NB4 (cell line): Measurements from ENCODE around the gene YAE1.
"Not testable (repeated sequence)": the region's sequence is repeated elsewhere in the genome, so short reads cannot be mapped to it uniquely, and the experiment has no call there.

Experiments used
- DNase-seq: peaks from one replicate; pipeline ENCODE4 v3.0.0; 2010; ENCODE audit warnings: low read depth
- H3K4me3 ChIP-seq: one replicate; pipeline ENCODE4 v1.5.1; 2011; ENCODE audit warnings: mild to moderate bottlenecking, low read depth, low read length, moderate library complexity
- MYC ChIP-seq: IDR thresholded peaks from 2 replicates; pipeline ENCODE4 v1.6.1; 2011; ENCODE audit warnings: low read depth, low read length
- POLR2A ChIP-seq: IDR thresholded peaks from 2 replicates; pipeline ENCODE4 v1.6.1; 2011; ENCODE audit warnings: mild to moderate bottlenecking; ENCODE audit not compliant: insufficient read length; ENCODE audit errors: extremely low read depth
- TF ChIP-seq, protein P1 (sequence below): IDR thresholded peaks from one replicate; pipeline ENCODE4 v1.5.1; 2012; ENCODE audit warnings: low read depth, low read length
- TF ChIP-seq, protein P2 (sequence below): IDR thresholded peaks from 2 replicates; pipeline ENCODE4 v1.6.1; 2011; ENCODE audit warnings: low read depth, low read length

The YAE1 gene

DNA sequence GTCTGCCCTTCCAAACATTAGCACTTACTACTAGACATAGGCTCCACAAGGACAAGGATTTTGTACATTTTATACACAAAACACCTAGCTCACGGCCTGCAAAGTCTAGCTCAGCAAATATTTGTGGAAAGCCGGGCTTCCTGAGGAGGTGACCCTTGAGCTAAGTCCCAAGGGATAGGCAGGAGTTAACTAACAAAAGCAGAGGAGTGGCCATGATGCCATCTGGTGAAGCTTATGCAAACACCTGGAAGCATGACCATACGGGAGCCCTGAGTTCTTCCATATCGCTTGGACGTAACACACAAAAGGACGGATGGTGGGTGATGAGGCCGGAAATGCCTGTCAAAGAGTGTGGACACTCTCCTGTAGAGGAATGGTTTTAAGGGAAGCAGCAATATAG, 25.9 kb upstream of the YAE1 start:
- no peak overlapping the region for H3K4me3 ChIP-seq
- DNase-seq: no peak
- TF ChIP-seq, protein P1, sequence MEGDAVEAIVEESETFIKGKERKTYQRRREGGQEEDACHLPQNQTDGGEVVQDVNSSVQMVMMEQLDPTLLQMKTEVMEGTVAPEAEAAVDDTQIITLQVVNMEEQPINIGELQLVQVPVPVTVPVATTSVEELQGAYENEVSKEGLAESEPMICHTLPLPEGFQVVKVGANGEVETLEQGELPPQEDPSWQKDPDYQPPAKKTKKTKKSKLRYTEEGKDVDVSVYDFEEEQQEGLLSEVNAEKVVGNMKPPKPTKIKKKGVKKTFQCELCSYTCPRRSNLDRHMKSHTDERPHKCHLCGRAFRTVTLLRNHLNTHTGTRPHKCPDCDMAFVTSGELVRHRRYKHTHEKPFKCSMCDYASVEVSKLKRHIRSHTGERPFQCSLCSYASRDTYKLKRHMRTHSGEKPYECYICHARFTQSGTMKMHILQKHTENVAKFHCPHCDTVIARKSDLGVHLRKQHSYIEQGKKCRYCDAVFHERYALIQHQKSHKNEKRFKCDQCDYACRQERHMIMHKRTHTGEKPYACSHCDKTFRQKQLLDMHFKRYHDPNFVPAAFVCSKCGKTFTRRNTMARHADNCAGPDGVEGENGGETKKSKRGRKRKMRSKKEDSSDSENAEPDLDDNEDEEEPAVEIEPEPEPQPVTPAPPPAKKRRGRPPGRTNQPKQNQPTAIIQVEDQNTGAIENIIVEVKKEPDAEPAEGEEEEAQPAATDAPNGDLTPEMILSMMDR: no peak
- TF ChIP-seq POLR2A: no peak

DNA sequence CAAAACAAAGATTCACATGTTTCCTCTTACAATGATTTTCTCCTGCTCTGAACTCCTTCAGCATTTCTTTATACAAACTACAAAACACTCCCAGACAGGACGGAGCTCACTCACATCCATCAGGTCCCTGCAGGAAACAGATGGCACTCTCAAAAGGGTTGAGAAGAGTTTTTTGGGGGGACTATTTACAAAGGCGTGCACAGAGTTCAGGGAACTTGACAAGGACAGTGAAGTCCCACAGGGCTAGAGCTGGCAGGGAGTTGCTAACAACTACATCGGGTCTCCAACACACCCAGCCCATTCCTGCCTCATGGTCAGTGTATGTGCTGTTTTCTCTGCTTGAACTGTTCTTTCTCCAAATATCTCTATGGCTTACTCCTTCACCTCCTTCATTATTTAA, 24.7 kb upstream of the YAE1 start:
- no peak for DNase-seq
- no peak for TF ChIP-seq MYC
- TF ChIP-seq POLR2A: no peak
- TF ChIP-seq, protein P2, sequence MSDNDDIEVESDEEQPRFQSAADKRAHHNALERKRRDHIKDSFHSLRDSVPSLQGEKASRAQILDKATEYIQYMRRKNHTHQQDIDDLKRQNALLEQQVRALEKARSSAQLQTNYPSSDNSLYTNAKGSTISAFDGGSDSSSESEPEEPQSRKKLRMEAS: no peak
- TF ChIP-seq, protein P1: no peak
- no peak overlapping the region for H3K4me3 ChIP-seq

DNA sequence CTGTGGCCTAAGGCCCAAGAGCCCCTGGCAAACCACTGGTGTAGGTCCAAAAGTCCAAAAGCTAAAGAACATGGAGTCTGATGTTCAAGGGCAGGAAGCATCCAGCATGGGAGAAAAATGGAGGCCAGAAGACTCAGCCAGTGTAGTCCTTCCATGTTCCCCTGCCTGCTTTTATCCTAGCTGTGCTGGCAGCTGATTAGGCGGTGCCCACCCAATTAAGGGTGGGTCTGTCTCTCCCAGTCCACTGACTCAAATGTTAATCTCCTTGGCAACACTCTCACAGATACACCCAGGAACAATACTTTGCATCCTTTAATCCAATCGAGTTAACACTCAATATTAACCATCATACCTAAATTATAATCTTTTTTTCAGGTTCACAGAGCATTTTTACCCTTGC, 21.4 kb upstream of the YAE1 start:
- not testable (repeated sequence) for DNase-seq, H3K4me3 ChIP-seq

DNA sequence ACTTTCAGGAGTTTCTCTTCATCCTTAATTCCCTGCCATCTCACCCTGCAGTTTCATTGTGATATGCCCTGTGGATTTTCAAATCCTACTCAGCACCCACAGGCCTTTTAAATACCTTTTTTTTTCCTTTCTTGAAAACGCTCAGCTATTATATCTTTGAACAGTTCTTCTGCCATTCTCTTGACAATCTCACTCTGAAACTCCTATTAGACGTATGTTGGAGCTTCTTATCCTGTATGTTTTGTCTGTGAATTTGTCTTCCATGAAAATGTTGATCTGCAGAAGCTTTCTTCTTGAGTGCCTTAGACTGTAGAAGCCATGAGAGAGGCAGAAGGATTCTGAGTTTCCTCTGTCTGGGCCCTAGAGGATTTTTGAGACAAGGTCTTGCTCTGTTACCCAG, 18.9 kb upstream of the YAE1 start:
- no peak overlapping the region for H3K4me3 ChIP-seq
- TF ChIP-seq MYC: no peak
- TF ChIP-seq, protein P1: no peak
- TF ChIP-seq, protein P2: no peak
- TF ChIP-seq POLR2A: no peak
- DNase-seq: no peak

DNA sequence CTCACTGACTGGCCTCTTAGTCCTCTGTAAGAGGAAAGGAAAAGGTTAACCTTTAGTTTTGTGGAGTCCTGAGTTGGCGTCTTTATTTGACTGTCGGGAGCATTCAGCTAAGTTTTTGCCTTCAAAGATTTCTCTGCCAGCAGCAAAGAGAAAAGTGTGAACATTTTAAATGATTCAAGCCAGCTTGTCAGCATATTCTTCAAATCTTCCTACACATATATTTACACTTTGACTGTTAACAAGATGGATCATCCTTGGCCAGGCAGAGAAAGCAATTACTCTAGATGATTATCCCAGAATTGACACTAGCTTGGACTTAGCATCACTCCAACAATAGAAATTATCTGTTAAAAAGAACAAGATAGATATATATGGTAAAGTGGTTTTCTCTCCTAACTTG, 15.8 kb upstream of the YAE1 start:
- TF ChIP-seq, protein P2: no peak
- TF ChIP-seq, protein P1: no peak
- TF ChIP-seq MYC (no peak), POLR2A (no peak)
- H3K4me3 ChIP-seq: no peak overlapping the region
- no peak for DNase-seq

DNA sequence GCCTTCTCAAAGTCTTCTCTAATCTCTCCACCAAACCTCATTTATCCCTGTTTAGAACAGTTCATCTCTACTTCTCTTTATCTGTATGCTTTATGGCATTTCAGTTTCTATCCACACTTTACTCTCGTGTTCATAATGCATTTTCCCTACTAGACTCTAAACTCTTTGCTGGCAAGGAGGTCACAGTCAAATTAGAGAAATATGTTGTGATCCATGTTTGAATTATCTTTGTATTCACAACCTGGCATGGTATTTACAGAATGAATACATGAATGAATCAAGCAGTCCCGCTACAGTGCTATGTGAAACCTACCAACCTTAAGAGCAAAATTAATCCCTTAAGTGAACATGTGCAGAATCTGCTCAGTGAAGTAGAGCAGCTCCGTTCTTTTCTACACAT, 12.8 kb upstream of the YAE1 start:
- no peak for DNase-seq
- H3K4me3 ChIP-seq: no peak overlapping the region
- TF ChIP-seq, protein P1: no peak
- TF ChIP-seq, protein P2: no peak
- TF ChIP-seq POLR2A (no peak), MYC (no peak)
